ENCODE data around the gene ZMYM3.

DNA sequence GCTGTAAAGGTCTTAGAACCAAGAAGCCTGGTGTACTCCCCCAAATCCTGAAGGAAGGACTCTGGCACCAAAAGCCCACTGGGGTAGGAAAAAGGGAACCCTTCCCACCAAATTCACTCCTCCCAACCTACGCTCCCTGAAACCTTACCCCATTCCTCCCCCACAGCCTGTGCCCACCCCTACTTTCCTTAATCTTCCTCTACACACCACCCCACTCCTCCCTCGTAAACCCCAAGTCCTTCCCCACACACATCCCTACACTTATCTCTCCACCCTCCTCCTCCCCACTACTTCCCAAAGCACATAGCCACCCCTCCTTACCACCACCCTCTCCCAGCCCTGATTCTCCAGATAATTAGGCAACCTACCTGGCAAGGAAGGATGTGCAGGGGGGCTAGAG is 1.7 kb downstream of the ZMYM3 start:
- TF ChIP-seq EZH2phosphoT487 (IDR thresholded peaks at IDR 0.05; ENCODE audit: unreplicated experiment) (no peak), POLR2AphosphoS5 (IDR thresholded peaks at IDR 0.05; ENCODE audit: low read depth) (no peak), EZH2 (IDR thresholded peaks at IDR 0.05; ENCODE audit: low read depth, unreplicated experiment) (no peak), STAT1 (IDR thresholded peaks at IDR 0.05; ENCODE audit: unreplicated experiment) (no peak), JUNB (IDR thresholded peaks at IDR 0.05; ENCODE audit: unreplicated experiment) (no peak), ZNF114 (CRISPR knock-in tag; IDR thresholded peaks at IDR 0.05) (no peak), CREB1 (CRISPR knock-in tag; IDR thresholded peaks at IDR 0.05; ENCODE audit: low read depth) (no peak)
- TF ChIP-seq, protein P1, sequence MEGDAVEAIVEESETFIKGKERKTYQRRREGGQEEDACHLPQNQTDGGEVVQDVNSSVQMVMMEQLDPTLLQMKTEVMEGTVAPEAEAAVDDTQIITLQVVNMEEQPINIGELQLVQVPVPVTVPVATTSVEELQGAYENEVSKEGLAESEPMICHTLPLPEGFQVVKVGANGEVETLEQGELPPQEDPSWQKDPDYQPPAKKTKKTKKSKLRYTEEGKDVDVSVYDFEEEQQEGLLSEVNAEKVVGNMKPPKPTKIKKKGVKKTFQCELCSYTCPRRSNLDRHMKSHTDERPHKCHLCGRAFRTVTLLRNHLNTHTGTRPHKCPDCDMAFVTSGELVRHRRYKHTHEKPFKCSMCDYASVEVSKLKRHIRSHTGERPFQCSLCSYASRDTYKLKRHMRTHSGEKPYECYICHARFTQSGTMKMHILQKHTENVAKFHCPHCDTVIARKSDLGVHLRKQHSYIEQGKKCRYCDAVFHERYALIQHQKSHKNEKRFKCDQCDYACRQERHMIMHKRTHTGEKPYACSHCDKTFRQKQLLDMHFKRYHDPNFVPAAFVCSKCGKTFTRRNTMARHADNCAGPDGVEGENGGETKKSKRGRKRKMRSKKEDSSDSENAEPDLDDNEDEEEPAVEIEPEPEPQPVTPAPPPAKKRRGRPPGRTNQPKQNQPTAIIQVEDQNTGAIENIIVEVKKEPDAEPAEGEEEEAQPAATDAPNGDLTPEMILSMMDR (conservative IDR thresholded peaks at IDR 0.05; ENCODE audit: low read depth in 2 of 2), result no peak
- TF ChIP-seq, protein P2, sequence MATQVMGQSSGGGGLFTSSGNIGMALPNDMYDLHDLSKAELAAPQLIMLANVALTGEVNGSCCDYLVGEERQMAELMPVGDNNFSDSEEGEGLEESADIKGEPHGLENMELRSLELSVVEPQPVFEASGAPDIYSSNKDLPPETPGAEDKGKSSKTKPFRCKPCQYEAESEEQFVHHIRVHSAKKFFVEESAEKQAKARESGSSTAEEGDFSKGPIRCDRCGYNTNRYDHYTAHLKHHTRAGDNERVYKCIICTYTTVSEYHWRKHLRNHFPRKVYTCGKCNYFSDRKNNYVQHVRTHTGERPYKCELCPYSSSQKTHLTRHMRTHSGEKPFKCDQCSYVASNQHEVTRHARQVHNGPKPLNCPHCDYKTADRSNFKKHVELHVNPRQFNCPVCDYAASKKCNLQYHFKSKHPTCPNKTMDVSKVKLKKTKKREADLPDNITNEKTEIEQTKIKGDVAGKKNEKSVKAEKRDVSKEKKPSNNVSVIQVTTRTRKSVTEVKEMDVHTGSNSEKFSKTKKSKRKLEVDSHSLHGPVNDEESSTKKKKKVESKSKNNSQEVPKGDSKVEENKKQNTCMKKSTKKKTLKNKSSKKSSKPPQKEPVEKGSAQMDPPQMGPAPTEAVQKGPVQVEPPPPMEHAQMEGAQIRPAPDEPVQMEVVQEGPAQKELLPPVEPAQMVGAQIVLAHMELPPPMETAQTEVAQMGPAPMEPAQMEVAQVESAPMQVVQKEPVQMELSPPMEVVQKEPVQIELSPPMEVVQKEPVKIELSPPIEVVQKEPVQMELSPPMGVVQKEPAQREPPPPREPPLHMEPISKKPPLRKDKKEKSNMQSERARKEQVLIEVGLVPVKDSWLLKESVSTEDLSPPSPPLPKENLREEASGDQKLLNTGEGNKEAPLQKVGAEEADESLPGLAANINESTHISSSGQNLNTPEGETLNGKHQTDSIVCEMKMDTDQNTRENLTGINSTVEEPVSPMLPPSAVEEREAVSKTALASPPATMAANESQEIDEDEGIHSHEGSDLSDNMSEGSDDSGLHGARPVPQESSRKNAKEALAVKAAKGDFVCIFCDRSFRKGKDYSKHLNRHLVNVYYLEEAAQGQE (IDR thresholded peaks at IDR 0.05; ENCODE audit: unreplicated experiment), result no peak
- TF ChIP-seq, protein P3, sequence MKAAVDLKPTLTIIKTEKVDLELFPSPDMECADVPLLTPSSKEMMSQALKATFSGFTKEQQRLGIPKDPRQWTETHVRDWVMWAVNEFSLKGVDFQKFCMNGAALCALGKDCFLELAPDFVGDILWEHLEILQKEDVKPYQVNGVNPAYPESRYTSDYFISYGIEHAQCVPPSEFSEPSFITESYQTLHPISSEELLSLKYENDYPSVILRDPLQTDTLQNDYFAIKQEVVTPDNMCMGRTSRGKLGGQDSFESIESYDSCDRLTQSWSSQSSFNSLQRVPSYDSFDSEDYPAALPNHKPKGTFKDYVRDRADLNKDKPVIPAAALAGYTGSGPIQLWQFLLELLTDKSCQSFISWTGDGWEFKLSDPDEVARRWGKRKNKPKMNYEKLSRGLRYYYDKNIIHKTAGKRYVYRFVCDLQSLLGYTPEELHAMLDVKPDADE (IDR thresholded peaks at IDR 0.05), result no peak
